ENCODE data around the gene ST14. TPM values are rescaled to one million over a fixed set of nuclear protein-coding genes. Genes with fewer than 3 reads are reported as not detected.
"Not testable (repeated sequence)": the region's sequence is repeated elsewhere in the genome, so short reads cannot be mapped to it uniquely, and the experiment has no call there.

ST14 gene
- polyA plus RNA-seq, 1 experiment: not detected

GRCh38 chr11:130246738-130247137 lies 87.2 kb downstream of the ST14 start:
- ChIA-PET CTCF (no interaction called here), POLR2A (no interaction called here)
- no peak for TF ChIP-seq CTCF (IDR thresholded peaks at IDR 0.05; ENCODE audit: insufficient read depth, low read depth, low read length)
- Histone ChIP-seq H3K36me3 (ENCODE audit: control insufficient read depth, insufficient read depth, low read length) (peaks cover 1% of the 10 kb centered on the region; the same call in 1 of the 2 replicates), H3K4me3 (ENCODE audit: low read depth, low read length) (no peak overlapping the region), H3K27me3 (ENCODE audit: control insufficient read depth, insufficient read depth, low read length) (no peaks in the 10 kb centered on the region)
- no peak for DNase-seq (ENCODE audit: low read depth)

DNA sequence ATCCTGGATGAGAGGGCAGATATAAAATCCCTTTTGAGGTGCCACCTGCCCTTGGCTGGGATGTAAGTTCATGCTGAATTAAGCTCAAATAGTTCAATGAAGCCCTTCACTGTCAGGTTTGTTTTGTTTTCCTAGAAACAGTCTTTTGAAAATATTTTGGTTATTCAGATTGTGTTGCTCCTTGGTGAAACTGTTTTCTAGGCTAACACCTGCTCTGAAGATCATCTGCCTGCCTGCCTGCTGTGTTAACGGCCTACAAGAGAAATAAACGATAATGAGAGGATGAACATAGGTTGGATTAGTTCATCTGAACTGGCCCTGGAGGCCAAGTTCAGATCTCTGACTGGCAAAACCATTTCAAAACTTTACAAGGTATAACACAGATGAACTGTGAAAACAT lies 87.7 kb downstream of the ST14 start:
- TF ChIP-seq CTCF (IDR thresholded peaks at IDR 0.05; ENCODE audit: insufficient read depth, low read depth, low read length): no peak
- no peaks in the 10 kb centered on the region for H3K27me3 ChIP-seq (ENCODE audit: control insufficient read depth, insufficient read depth, low read length)
- H3K36me3 ChIP-seq (ENCODE audit: control insufficient read depth, insufficient read depth, low read length): peaks cover 1% of the 10 kb centered on the region; the same call in 1 of the 2 replicates
- H3K4me3 ChIP-seq (ENCODE audit: low read depth, low read length): no peak overlapping the region
- POLR2A ChIA-PET: no interaction called here
- DNase-seq (ENCODE audit: low read depth): no peak
- CTCF ChIA-PET: no interaction called here

GRCh38 chr11:130249371-130249770 lies 89.8 kb downstream of the ST14 start:
- POLR2A ChIA-PET: no interaction called here
- TF ChIP-seq CTCF (IDR thresholded peaks at IDR 0.05; ENCODE audit: insufficient read depth, low read depth, low read length): no peak
- no peak for DNase-seq (ENCODE audit: low read depth)
- H3K27me3 ChIP-seq (ENCODE audit: control insufficient read depth, insufficient read depth, low read length): no peaks in the 10 kb centered on the region
- CTCF ChIA-PET: no interaction called here
- peaks cover 1% of the 10 kb centered on the region; the same call in 1 of the 2 replicates for H3K36me3 ChIP-seq (ENCODE audit: control insufficient read depth, insufficient read depth, low read length)
- no peak overlapping the region for H3K4me3 ChIP-seq (ENCODE audit: low read depth, low read length)

DNA sequence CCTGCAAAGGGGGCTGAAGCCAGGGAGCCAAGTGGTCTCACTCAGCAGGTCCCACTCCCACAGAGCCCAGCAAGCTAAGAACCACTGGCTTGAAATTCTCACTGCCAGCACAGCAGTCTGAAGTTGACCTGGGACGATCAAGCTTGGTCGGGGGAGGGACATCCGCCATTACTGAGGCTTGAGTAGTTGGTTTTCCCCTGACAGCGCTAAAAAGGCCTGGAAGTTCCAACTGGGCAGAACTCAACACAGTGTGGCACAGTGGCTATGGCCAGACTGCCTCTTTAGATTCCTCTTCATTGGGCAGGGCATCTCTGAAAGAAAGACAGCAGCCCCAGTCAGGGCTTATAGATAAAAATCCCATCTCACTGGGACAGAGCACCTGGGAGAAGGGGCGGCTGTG lies 90.3 kb downstream of the ST14 start:
- H3K36me3 ChIP-seq (ENCODE audit: control insufficient read depth, insufficient read depth, low read length); H3K27me3 ChIP-seq (ENCODE audit: control insufficient read depth, insufficient read depth, low read length); CTCF ChIA-PET; POLR2A ChIA-PET; DNase-seq (ENCODE audit: low read depth); H3K4me3 ChIP-seq (ENCODE audit: low read depth, low read length): not testable (repeated sequence)

DNA sequence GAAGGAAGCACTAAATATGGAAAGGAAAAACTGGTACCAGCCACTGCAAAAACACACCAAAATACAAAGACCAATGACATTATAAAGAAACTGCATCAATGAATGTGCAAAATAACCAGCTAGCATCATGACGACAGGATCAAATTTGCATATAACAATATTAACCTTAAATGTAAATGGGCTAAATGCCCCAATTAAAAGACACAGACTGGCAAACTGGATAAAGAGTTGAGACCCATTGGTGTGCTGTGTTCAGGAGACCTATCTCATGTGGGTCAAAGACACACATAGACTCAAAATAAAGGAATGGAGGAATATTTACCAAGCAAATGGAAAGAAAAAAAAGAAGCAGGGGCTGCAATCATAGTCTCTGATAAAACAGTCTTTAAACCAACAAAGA lies 92.2 kb downstream of the ST14 start:
- CTCF ChIA-PET: interaction anchor here (0.9 kb wide), 1 partner anchor 14 kb away, joined by 3 read pairs; no protein-coding TSS in a partner anchor
- H3K4me3 ChIP-seq (ENCODE audit: low read depth, low read length); H3K36me3 ChIP-seq (ENCODE audit: control insufficient read depth, insufficient read depth, low read length); H3K27me3 ChIP-seq (ENCODE audit: control insufficient read depth, insufficient read depth, low read length); POLR2A ChIA-PET; DNase-seq (ENCODE audit: low read depth): not testable (repeated sequence)

Small RNAs within 50 kb of the gene (small RNA-seq; reads per million reads assigned to genes)
- gene RF00015 (ENCODE audit: insufficient read length, low read depth, low replicate concordance): not detected

Other genes with a start within 250 kb of the ST14 start
- 3.4 and 5.5 TPM in 2 replicates for gene PRDM10, start 156.9 kb upstream of the ST14 start, polyA plus RNA-seq (2011; rRNA removed)
- gene APLP2, start 89.9 kb upstream of the ST14 start, polyA plus RNA-seq (2011; rRNA removed): 382 and 465 TPM in 2 replicates
- 11.5 and 18.2 TPM in 2 replicates for gene ZBTB44, start 155.1 kb downstream of the ST14 start, polyA plus RNA-seq (2011; rRNA removed)

All from BJ (cell line).